Fibroblast of the conjunctiva (primary cell): ENCODE data around the gene CRYBB2.
"Not testable (repeated sequence)": the region's sequence is repeated elsewhere in the genome, so short reads cannot be mapped to it uniquely, and the experiment has no call there.

Experiments
- DNase-seq: peaks from one replicate; pipeline ENCODE4 v3.0.0-alpha.2; 2010; ENCODE audit warnings: low read depth

Gene CRYBB2, protein sequence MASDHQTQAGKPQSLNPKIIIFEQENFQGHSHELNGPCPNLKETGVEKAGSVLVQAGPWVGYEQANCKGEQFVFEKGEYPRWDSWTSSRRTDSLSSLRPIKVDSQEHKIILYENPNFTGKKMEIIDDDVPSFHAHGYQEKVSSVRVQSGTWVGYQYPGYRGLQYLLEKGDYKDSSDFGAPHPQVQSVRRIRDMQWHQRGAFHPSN

GRCh38 chr22:25219211-25219689, at the start of gene CRYBB2:
TSS of gene CRYBB2 (plus strand) at chr22:25219639. CDS start at chr22:25221430, 1,791 bp downstream.
- no peak for DNase-seq

GRCh38 chr22:25170426-25170980, 48.9 kb upstream of the CRYBB2 start:
- DNase-seq, result no peak

GRCh38 chr22:25172153-25172552, 47.3 kb upstream of the CRYBB2 start:
- DNase-seq, result no peak

DNA sequence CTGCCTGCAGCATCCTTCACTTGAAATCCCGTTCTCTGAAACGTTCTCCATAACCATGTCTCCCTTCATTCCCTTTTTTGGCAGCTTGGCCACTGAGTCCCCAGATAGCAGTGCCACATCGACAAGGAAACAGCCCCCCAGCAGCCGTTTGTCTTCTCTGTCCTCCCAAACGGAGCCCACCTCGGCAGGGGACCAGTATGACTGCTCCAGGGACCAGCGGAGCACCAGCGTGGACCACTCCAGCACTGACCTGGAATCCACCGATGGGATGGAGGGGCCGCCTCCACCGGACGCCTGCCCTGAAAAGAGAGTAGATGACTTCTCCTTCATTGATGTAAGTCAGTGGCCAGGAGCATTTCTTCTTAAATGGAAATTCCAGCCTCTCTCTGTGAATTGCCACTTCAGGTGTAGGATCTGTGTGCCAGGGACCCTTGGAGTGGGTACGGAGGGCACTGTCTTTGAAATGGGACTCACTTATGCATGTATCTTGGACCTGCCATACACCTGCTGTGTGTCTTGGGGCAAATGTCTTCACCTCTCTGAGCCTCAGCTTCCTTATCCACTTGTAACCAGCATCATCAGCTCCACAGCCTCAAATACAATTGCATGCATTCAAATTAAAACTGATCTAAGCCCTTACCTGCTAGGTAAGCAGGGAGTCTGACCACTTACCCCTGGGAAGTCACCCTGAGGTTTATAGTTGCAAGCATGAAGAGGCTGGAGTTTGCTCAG, 45.1 kb upstream of the CRYBB2 start:
- DNase-seq, result no peak

DNA sequence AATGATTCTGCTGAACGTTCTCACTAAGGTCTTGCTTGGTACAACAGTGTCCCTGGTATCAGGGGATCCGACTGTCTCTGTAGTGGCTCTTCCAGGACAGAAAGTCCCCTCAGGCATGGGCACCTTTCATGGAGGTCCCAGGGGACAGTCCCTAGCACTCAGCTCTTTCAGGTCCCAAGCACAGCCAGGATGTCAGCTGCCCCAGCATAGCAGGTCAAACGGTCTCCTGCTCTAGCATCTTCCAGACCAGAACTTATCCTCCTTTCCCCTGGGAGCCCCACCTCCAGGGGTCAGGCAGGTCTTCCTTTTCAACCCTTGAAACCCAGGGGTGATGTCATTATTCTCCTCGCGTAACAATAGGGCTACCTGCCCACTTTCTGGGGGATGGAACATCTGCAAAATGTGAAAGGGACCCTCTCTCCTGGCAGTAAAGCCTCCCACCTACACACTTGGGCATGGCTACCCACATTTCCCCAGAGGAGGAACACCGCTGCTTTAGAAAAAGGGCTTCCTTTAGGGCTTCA, 44.5 kb upstream of the CRYBB2 start:
- no peak for DNase-seq

DNA sequence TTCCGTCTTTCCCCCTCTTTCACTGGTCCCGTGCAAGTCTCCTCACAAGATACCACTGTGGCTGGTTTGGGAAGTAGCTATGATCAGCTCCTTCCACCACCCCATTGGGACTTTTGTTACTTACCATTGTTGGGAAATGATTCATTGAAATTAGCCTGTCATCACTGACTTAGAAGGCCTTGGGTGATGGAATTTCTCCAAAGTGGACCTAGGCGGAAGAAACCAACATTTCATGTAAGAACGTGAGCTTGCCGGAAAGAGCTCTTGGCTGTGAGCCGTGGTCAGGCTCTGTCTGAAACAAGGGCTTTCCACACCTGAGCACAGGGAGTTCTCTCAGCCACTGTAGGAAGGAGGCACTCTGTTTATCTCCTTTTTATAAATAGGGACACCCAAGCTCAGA, 43.3 kb upstream of the CRYBB2 start:
- DNase-seq, result no peak

- DNase-seq, result no peak
Observed at GRCh38 chr22:25176799-25177198, 42.6 kb upstream of the CRYBB2 start.

- DNase-seq, result no peak
Observed at GRCh38 chr22:25177226-25177625, 42.2 kb upstream of the CRYBB2 start.

GRCh38 chr22:25177895-25178294, 41.5 kb upstream of the CRYBB2 start:
- DNase-seq, result no peak

DNA sequence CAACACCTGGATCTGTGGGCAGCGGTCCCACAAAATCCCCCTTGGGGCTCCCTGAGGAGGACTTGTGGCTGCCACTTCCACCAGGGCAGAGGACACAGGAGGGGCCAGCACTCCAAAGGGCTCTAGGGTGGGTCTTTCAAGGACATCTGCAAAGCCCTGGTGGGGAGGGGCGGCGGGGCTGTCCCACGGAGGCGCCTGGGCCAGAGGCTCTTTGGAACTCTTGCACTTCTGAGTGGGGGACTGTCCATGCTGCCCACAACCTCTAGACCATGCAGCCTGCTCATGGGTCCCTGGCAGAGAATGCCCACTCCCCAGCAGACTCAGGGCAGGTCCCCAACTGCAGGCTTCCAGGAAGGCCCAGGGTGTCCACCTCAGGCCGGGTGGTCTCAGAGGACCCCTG, 41.1 kb upstream of the CRYBB2 start:
- not testable (repeated sequence) for DNase-seq

DNA sequence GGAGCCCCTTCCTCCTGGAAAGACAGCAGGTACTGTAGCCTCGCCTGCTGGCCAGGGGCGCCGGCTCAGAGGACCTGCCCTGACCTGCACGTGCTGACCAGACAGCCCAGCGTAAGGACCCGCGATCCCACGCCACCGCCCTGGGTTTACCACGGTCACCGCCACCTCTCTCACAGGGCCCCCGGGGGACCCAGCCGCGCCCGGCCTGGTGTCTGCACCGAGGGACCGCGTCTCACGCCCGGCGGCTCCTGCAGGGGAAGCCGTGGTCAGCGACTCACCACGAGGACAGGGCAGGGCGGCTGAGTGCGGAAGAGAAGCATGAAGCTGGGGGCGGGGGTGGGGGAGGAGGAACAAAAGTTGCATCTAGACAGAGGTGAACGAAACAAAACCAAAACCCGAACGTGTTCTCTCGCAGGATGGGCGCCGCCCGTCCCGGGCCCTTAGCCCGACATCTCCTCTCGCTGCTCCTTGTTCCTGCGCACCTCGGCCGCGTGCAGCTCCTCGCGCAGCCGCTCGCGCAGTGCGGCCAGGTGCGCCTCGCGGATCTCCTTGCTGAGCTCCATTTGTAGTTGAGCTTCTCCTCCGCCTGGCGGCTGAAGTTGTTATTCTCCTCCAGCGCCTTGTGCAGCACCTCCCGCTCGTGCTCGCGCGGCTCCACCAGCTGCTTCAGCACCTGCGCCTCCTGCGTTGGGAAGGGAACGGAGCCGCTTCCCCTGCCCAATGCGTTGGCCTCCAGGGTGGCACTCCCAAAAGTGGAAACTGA, 40.4 kb upstream of the CRYBB2 start:
- DNase-seq, result not testable (repeated sequence)

DNA sequence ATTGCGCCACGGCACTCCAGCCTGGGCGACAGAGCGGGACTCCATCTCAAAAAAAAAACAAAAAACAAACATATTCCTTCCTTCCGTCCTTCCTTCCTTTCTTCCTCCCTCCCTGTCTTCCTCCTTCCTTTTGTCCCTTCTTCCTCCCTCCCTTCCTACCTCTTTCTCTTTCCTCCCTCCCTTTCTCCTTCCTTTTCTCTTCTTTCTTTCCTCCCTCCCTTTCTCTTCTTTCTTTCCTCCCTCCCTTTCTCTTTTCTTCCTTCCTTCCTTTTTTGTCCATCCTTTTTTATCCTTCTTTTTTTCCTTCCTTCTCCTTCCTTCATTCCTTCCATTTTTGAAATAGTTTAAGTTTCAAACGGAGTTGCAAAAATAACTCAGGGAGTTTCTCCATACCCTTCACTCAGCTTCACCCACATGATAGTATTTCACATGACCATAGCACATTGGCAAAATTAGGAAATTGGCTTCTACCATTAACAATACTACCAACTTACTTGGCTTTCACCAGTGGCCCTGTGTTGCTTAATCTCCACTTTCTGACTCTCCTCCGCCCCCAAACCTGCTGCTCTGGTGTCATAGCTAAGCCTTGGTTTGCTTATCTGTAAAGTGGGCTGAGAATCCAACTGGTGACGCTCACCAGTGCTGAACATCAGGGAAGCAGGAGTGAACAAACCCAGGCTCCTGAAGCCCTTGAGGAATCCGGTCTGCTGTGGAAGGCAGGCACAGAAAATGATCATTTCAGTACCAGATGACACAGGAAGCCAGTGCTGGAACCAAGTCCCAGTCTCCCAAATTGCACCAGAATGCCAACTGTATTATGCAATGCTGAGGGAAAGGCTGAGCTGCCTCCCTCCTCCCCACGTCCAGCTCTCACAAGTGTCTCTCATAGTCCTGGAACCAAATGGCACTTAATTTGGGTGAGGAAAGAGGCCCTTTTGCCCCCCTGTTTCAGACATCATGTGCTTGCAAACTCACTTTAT, 37.0 kb upstream of the CRYBB2 start:
- no peak for DNase-seq

- no peak for DNase-seq
Observed at GRCh38 chr22:25183949-25184619, 35.4 kb upstream of the CRYBB2 start.

DNA sequence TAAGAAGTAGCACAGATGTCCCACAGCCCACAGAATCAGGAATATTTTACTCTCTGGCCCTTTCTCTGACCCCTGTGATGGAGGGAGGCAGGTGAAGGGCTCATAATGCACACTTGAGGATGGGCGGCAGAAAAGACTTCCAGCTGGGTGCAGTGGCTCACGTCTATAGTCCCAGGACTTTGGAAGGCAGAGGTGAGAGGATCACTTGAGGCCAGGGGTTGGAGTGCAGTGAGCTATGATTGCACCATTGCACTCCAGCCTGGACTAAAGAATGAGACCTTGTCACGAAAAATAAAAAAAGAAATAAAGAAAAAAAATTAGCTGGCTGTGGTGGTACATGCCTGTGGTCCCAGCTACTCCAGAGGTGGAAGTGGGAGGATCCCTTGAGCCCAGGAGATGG, 33.3 kb upstream of the CRYBB2 start:
- DNase-seq, result no peak

DNA sequence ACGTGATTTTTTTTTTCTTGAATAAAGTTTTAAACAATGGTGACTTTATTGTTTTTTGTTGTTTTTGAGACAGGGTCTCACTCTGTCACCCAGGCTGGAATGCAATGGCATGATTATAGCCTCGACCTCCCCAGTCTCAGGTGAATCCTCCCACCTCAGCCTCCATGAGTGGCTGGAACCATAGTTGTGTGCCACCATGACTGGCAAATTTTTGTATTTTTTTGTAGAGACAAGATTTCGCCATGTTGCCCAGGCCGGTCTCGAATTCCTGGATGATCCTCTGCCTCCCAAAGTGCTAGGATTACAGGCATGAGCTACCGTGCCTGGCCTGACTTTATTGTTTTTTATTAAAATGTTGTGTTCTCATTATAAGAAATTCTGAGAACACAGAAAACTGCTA, 32.0 kb upstream of the CRYBB2 start:
- no peak for DNase-seq

DNA sequence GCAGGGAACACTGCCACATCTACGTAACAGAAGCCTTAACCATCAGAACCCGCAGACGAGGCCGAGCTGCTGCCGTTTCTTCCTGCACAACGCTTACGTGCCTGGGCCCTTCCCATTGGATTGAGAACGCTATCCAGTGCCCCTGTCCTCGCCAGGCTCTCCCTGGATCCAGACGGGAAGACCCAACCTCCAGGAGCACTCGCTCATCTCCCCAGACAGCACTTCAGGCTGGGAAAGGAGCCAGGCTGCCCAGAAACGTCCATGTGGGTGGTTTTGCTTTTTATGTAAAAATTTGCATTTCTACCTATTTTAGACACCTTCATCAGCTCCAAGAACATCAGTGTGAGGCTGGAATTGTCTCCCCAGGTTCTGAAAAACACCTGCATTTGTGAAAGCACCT, 27.0 kb upstream of the CRYBB2 start:
- DNase-seq, result no peak

DNA sequence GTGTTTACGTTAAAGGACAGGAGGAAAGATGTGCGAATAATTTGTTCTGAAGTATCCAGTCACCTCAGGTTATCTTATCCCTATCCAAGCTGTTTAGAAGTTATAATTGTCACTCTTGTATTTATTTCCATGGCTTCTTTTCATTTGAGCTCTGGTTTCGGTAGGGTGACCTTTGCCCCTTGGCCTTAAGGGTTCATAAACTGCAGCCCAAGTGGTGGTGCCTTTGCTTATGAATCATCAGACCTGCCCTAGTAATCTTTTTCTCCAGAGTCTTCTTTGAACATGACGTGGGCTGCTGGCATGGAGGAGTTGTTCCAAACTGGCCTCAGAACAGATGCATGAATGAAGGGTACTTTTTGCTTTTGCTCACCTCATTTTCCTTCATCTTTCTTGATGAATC, 26.3 kb upstream of the CRYBB2 start:
- no peak for DNase-seq

- DNase-seq, result no peak
Observed at GRCh38 chr22:25193548-25193947, 25.9 kb upstream of the CRYBB2 start.

DNA sequence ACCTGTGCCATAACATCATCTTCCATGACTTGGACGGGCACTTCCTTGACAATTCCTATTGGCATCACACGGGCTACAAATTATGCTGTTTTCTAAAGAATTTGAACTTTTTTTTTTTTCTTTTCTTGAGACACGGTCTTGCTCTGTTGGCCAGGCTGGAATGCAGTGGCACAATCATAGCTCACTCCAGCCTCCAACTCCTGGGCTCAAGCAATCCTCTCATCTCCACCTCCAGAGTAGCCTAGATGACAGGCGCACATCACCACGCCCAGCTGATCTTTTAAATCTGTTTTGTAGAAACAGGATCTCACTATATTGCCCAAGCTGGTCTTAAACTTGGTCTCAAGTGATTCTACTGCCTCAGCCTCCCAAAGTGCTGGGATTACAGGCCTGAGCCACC, 23.1 kb upstream of the CRYBB2 start:
- DNase-seq, result no peak

DNA sequence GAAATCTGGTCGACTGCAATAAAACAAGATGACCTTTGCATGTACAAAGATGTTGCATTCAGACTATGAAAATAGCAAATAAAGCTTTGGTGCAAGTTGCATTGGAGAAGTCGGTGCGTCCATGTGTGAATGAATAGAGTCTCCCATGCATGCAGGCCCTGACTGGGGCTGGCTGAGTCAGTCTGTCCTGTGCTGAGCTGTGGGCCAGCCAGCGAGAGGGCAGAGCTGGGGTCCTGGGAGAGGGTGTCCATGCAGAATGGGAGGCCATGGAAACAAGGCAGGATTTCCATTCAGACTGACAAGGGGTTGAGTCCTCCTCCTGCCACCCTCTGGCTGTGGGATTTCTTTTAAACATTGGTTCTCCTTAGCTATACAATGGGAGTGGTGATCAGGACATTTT, 22.1 kb upstream of the CRYBB2 start:
- no peak for DNase-seq
